ENCODE measurements around the gene UNC5A. TPM values are rescaled to one million over a fixed set of nuclear protein-coding genes. Genes with fewer than 3 reads are reported as not detected.

Gene UNC5A
- total RNA-seq, 1 donor from 2014 or later = 1.1 TPM

GRCh38 chr5:176843673-176844072 is 33.3 kb downstream of the UNC5A start:
- TF ChIP-seq, protein P1, sequence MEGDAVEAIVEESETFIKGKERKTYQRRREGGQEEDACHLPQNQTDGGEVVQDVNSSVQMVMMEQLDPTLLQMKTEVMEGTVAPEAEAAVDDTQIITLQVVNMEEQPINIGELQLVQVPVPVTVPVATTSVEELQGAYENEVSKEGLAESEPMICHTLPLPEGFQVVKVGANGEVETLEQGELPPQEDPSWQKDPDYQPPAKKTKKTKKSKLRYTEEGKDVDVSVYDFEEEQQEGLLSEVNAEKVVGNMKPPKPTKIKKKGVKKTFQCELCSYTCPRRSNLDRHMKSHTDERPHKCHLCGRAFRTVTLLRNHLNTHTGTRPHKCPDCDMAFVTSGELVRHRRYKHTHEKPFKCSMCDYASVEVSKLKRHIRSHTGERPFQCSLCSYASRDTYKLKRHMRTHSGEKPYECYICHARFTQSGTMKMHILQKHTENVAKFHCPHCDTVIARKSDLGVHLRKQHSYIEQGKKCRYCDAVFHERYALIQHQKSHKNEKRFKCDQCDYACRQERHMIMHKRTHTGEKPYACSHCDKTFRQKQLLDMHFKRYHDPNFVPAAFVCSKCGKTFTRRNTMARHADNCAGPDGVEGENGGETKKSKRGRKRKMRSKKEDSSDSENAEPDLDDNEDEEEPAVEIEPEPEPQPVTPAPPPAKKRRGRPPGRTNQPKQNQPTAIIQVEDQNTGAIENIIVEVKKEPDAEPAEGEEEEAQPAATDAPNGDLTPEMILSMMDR (IDR thresholded peaks at IDR 0.05; ENCODE audit: insufficient read depth, low read length, poor library complexity, severe bottlenecking) = no peak
- DNase-seq (ENCODE audit: low read depth) = no peak
- Histone ChIP-seq H3K27me3 (ENCODE audit: control insufficient read depth, insufficient read depth, low read length) (peaks cover 14% of the 10 kb centered on the region), H3K4me3 (ENCODE audit: low read depth, low read length) (no peak overlapping the region), H3K36me3 (ENCODE audit: control insufficient read depth, insufficient read depth, low read length) (no peaks in the 10 kb centered on the region)

DNA sequence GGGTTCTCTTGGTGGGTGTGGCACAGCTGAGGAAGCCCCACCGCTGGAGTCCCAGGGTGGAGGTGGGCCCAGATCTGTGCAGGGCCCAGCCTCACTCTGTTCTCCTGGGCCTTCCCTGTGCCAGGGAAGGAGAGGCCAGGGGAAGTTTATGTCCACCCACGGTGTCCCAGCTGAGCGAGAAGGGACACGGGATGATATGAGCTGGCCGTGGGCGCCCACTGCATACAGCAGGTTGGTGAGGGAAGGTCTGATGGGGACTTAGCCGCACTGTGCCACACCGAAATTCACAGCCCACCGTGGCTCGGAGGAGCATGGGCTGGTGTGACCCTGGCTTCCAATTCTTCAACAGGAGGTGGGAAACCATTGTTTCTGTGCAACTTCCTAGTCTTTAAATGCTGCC is 33.9 kb downstream of the UNC5A start:
- no peak for DNase-seq (ENCODE audit: low read depth)
- Histone ChIP-seq H3K36me3 (ENCODE audit: control insufficient read depth, insufficient read depth, low read length) (no peaks in the 10 kb centered on the region), H3K4me3 (ENCODE audit: low read depth, low read length) (no peak overlapping the region), H3K27me3 (ENCODE audit: control insufficient read depth, insufficient read depth, low read length) (peaks cover 13% of the 10 kb centered on the region)
- TF ChIP-seq, protein P1 (IDR thresholded peaks at IDR 0.05; ENCODE audit: insufficient read depth, low read length, poor library complexity, severe bottlenecking) = no peak

GRCh38 chr5:176844706-176845391 is 34.5 kb downstream of the UNC5A start:
- TF ChIP-seq, protein P1 (IDR thresholded peaks at IDR 0.05; ENCODE audit: insufficient read depth, low read length, poor library complexity, severe bottlenecking) = no peak
- peaks cover 15% of the 10 kb centered on the region for H3K27me3 ChIP-seq (ENCODE audit: control insufficient read depth, insufficient read depth, low read length)
- no peak for DNase-seq (ENCODE audit: low read depth)
- no peak overlapping the region for H3K4me3 ChIP-seq (ENCODE audit: low read depth, low read length)
- no peaks in the 10 kb centered on the region for H3K36me3 ChIP-seq (ENCODE audit: control insufficient read depth, insufficient read depth, low read length)

DNA sequence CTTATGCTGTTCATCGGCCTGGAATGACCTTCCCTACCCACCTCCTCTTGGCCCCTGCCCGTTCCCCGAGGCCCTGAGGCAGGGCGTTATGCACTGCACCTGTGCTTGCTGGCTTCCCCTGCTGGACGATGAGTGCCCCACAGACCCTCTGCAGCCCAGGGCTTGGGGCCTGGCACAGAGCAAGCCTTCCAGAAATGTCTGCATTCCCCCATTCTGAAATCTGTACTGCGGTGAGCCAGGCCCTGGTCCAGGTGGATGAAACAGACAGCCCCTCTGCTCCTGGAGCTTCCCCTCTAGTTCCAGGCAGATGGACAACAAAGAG is 35.0 kb downstream of the UNC5A start:
- no peak for DNase-seq (ENCODE audit: low read depth)
- Histone ChIP-seq H3K36me3 (ENCODE audit: control insufficient read depth, insufficient read depth, low read length) (no peaks in the 10 kb centered on the region), H3K4me3 (ENCODE audit: low read depth, low read length) (no peak overlapping the region), H3K27me3 (ENCODE audit: control insufficient read depth, insufficient read depth, low read length) (peaks cover 16% of the 10 kb centered on the region)
- TF ChIP-seq, protein P1 (IDR thresholded peaks at IDR 0.05; ENCODE audit: insufficient read depth, low read length, poor library complexity, severe bottlenecking) = peak; percentile 8

DNA sequence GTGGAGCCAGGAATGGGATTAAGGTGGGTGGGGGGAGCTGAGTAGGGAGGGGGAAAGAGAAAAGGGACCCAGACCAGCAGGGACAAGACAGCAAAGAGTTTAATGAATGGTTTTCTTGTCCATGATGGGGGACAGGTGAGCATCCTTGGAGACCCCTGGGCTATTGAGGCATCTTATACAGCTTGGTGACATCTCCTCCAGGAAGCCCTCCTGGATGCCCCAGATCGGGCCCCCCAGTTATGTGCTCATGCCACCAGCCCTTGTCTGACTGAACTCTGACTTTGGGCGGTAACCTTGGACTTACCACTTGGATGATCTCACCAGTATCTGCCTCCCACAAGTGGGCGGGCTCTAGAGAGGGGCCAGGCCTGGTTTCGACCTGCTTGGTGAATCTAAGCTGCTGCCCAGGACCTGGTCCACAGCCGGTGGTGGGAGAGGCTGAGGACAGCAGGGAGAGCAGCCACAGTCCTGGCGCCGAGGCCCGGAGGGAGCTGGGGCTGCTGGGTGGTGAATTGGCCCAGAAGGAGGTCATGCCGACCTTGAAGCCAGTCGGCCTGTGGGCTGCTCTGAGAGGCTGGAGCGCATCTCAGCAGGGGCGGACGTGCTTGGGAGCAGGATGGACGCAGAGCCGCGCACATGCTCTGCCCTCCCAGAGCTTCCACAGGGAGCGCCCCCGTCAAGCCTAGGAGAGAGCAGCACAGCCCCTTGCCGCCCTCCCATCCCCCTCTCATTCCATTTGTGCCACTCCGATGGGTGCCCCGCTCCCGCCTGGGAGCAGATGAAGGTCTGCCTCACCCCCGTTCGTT is 36.2 kb downstream of the UNC5A start:
- H3K4me3 ChIP-seq (ENCODE audit: low read depth, low read length) = no peak overlapping the region
- TF ChIP-seq, protein P1 (IDR thresholded peaks at IDR 0.05; ENCODE audit: insufficient read depth, low read length, poor library complexity, severe bottlenecking) = no peak
- H3K27me3 ChIP-seq (ENCODE audit: control insufficient read depth, insufficient read depth, low read length) = peaks cover 13% of the 10 kb centered on the region
- no peak for DNase-seq (ENCODE audit: low read depth)
- H3K36me3 ChIP-seq (ENCODE audit: control insufficient read depth, insufficient read depth, low read length) = no peaks in the 10 kb centered on the region
